Osteocyte (in vitro differentiated cells): Measurements from ENCODE around the gene PRRC2A. TPM values are rescaled to one million over a fixed set of nuclear protein-coding genes. Genes with fewer than 3 reads are reported as not detected.
"Not testable (repeated sequence)": the region's sequence is repeated elsewhere in the genome, so short reads cannot be mapped to it uniquely, and the experiment has no call there.

ENCODE experiments used
- DNase-seq: peaks from one replicate; pipeline ENCODE4 v3.0.0; 2021; ENCODE audit warnings: mixed read lengths; ENCODE audit not compliant: unreplicated experiment; ENCODE audit errors: extremely low spot score
- H3K27ac Mint-ChIP-seq: one replicate; pipeline ENCODE4 v1.8.0; 2021; ENCODE audit warnings: mild to moderate bottlenecking, mixed read lengths; ENCODE audit not compliant: unreplicated experiment
- H3K27me3 Mint-ChIP-seq: one replicate; pipeline ENCODE4 v1.8.0; 2021; ENCODE audit warnings: mixed read lengths; ENCODE audit not compliant: unreplicated experiment
- H3K36me3 Mint-ChIP-seq: one replicate; pipeline ENCODE4 v1.8.0; 2021; ENCODE audit warnings: mixed read lengths; ENCODE audit not compliant: unreplicated experiment
- H3K4me1 Mint-ChIP-seq: one replicate; pipeline ENCODE4 v1.8.0; 2021; ENCODE audit warnings: mixed read lengths; ENCODE audit not compliant: unreplicated experiment
- H3K4me3 Mint-ChIP-seq: one replicate; pipeline ENCODE4 v1.8.0; 2021; ENCODE audit warnings: mild to moderate bottlenecking, moderate library complexity, mixed read lengths; ENCODE audit not compliant: unreplicated experiment
- H3K9me3 Mint-ChIP-seq: one replicate; pipeline ENCODE4 v1.8.0; 2021; ENCODE audit warnings: mixed read lengths; ENCODE audit not compliant: unreplicated experiment
- total RNA-seq: library from RNA; stranded (reverse); gene quantifications from 2 replicates; pipeline ENCODE4 v1.2.1, GENCODE V29; 2021
- TF ChIP-seq, protein P1 (sequence below): fragments of 200-600 bp; sonication (generic); IDR thresholded peaks from 2 replicates; pipeline ENCODE4 v1.5.0; 2021; ENCODE audit warnings: antibody characterized with exemption, mild to moderate bottlenecking, moderate library complexity

The PRRC2A gene
- total RNA-seq, 1 donor from 2014 or later, result 205 TPM

DNA sequence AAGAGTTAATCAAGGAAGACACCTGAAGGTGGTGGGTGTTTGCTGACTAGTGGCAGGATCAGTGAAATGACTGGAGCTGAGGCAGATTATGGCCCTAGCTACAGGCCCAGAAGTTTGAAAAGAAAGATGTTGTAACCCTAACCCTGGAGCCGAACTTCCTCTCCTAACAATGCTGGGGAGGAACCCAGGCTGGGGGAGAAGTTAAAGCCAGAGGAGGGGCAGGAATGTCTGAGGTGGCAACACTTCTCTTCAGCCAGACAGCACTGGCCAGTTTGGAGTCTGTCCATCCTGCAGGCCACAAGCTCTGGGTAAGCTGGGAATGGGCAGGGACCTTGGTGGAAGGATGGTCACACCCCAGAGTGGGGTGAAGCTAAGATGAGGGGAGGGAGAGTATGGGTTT lies 34.5 kb upstream of the PRRC2A start, which contains the start of gene LST1:
Gene LST1 (plus strand): TSS at position 270 of the 400 bp plus-strand sequence. CDS start 1,023 bp downstream, outside the sequence.
- TF ChIP-seq, protein P1, sequence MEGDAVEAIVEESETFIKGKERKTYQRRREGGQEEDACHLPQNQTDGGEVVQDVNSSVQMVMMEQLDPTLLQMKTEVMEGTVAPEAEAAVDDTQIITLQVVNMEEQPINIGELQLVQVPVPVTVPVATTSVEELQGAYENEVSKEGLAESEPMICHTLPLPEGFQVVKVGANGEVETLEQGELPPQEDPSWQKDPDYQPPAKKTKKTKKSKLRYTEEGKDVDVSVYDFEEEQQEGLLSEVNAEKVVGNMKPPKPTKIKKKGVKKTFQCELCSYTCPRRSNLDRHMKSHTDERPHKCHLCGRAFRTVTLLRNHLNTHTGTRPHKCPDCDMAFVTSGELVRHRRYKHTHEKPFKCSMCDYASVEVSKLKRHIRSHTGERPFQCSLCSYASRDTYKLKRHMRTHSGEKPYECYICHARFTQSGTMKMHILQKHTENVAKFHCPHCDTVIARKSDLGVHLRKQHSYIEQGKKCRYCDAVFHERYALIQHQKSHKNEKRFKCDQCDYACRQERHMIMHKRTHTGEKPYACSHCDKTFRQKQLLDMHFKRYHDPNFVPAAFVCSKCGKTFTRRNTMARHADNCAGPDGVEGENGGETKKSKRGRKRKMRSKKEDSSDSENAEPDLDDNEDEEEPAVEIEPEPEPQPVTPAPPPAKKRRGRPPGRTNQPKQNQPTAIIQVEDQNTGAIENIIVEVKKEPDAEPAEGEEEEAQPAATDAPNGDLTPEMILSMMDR, result no peak
- DNase-seq, result no peak
- H3K9me3 Mint-ChIP-seq, result no peaks in the 10 kb centered on the region
- no peak within 1 kb of the TSS for H3K4me3 Mint-ChIP-seq
- H3K36me3 Mint-ChIP-seq, result no peaks in the 10 kb centered on the region
- no peaks in the 10 kb centered on the region for H3K27me3 Mint-ChIP-seq
- no peak within 1 kb of the TSS for H3K27ac Mint-ChIP-seq
- H3K4me1 Mint-ChIP-seq, result peaks cover 9% of the 10 kb centered on the region

DNA sequence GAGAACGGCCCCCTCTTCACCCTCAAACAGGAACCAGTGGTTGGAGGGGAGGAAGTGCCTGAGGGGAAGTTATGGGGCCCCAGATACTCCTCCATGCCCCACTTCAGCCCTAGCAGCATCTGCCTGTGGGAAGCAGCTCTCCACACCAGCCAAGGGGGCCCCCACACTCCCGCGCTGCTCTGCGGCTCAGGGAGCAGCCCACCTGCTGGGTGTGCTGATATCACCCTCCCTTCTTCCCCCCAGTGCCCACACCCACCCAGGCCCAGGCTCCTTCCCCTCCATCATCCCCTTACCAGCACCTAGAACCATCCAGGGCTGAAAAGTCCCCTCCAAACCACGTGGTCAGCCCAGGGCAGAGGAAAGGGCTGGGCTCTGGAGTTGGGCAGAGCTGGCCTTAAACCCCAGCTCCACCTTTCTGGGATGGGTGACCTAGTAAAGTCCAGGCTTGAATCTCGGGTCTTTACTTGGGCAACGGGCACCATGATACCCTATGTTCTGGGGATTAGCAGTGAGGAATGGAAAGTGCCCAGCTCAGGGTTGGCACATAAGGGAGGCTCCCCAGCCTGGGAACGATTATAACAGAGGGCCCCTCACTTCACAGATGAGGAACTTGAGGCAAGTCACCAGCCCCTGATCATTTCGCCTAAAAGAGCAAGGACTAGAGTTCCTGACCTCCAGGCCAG lies 33.8 kb upstream of the PRRC2A start:
- H3K9me3 Mint-ChIP-seq, result no peaks in the 10 kb centered on the region
- DNase-seq, result no peak
- H3K27me3 Mint-ChIP-seq, result no peaks in the 10 kb centered on the region
- H3K27ac Mint-ChIP-seq, result no peak overlapping the region
- H3K4me1 Mint-ChIP-seq, result peaks cover 2% of the 10 kb centered on the region
- TF ChIP-seq, protein P1, result no peak
- H3K4me3 Mint-ChIP-seq, result no peak overlapping the region
- H3K36me3 Mint-ChIP-seq, result no peaks in the 10 kb centered on the region

DNA sequence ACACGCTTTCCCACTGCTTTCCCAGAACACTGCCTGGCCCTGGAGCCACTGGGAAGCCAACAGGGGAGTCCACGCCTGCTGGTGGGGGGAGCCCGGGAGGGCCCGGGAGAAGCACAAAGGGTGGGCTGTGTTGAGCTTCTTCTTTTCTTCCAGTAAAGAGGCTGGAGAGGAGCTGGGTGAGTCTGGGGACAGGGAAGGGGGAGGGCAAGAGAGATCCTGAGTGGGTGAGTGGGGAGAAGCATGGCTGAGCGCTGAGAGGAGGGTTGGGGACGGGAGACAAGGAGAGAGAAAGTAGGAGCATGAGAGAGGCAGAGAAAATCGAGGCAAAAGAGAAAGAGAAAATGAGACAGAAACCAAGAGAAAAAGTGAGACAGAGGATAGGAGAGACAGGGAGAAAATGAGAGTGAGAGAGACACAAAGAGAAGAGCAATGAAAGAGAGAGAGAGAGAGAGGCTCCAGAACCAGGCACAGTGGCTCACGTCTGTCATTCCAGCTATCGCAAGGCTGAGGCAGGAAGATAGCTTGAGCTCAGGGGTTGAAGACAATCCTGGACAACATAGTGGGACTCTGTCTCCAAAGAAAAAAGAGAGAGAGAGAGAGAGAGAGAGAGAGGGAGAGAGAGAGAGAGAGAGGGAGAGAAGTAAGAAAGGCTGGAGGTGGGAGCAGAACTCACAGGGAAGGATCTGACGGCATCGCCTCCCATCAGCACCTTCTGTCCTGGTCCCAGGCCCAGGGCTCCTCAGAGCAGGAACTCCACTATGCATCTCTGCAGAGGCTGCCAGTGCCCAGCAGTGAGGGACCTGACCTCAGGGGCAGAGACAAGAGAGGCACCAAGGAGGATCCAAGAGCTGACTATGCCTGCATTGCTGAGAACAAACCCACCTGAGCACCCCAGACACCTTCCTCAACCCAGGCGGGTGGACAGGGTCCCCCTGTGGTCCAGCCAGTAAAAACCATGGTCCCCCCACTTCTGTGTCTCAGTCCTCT lies 32.4 kb upstream of the PRRC2A start:
- H3K9me3 Mint-ChIP-seq, result no peaks in the 10 kb centered on the region
- H3K27me3 Mint-ChIP-seq, result no peaks in the 10 kb centered on the region
- H3K36me3 Mint-ChIP-seq, result no peaks in the 10 kb centered on the region
- no peak for DNase-seq
- TF ChIP-seq, protein P1, result no peak
- no peaks in the 10 kb centered on the region for H3K4me1 Mint-ChIP-seq
- no peak overlapping the region for H3K4me3 Mint-ChIP-seq
- H3K27ac Mint-ChIP-seq, result no peak overlapping the region

DNA sequence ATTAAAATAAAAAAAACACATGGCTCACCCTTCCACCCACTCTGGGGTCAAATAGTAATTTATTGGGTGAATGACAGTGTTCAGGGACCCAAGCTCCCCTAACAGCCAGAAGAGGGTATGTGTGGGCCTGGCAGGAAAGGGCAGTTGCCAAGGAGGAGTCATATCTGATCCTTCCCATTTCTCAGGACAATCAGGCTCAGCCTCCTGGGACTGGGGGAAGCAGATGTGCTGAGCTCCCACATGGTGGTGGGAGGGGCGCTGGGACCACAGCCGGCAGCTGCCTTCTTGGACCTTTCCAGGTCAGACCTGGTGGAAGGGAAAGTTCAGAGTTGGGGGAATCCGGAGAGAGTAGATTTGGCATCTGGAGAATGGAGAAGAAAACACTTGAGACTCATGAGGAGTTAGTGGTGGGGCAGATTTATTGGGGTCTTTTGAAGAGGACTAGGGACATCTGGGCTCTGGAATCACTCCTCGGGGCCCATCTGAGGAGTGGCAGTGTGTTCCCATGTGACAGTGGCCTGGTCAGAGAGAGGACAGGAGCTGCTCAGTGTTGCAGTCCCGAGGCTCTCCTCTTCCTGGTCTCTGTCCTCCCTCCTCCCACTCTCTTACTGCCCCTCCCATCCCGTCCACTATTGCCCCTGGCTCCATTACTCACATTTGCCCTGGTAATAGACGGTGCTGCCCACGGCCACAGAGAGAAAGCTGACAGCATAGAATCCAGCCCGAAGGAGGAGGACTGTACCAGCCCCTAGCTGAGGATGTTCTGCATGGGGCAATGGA lies 31.5 kb upstream of the PRRC2A start:
- Mint-ChIP-seq H3K27ac (no peak overlapping the region), H3K9me3 (no peaks in the 10 kb centered on the region), H3K4me1 (no peaks in the 10 kb centered on the region), H3K27me3 (no peaks in the 10 kb centered on the region), H3K36me3 (no peaks in the 10 kb centered on the region), H3K4me3 (no peak overlapping the region)
- TF ChIP-seq, protein P1, result no peak
- DNase-seq, result no peak

DNA sequence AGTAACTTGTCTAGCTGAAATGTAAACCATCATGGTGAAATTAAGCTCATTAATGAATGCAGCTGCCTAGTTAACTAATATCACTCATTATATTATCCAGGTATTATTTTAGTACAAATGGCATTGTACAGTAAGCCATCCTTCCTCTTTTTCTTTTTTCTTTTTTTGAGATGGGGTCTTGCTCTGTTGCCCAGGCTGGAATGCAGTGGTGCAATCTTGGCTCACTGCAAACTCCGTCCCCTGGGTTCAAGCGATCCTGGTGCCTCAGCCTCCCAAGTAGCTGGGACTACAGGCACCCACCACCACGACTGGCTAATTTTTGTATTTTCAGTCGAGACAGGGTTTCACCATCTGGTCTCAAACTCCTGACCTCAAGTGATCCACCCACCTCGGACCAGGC lies 29.8 kb upstream of the PRRC2A start:
- not testable (repeated sequence) for H3K27me3 Mint-ChIP-seq, DNase-seq, H3K9me3 Mint-ChIP-seq, H3K27ac Mint-ChIP-seq, H3K4me1 Mint-ChIP-seq, H3K36me3 Mint-ChIP-seq, H3K4me3 Mint-ChIP-seq
